Stimulated activated CD4-positive, alpha-beta T cell treated with anti-CD3 and anti-CD28 coated beads, Interleukin-15, amount 100 ng/mL, for 48 hours (primary cell): ENCODE measurements around the gene KCNMB4.

Experiments used
- DNase-seq, 2 donors: peaks; one replicate each; pipeline ENCODE4 v3.0.0-alpha.2; 2020; ENCODE audit warnings: low read depth in 2 of 2

The KCNMB4 gene, protein sequence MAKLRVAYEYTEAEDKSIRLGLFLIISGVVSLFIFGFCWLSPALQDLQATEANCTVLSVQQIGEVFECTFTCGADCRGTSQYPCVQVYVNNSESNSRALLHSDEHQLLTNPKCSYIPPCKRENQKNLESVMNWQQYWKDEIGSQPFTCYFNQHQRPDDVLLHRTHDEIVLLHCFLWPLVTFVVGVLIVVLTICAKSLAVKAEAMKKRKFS

DNA sequence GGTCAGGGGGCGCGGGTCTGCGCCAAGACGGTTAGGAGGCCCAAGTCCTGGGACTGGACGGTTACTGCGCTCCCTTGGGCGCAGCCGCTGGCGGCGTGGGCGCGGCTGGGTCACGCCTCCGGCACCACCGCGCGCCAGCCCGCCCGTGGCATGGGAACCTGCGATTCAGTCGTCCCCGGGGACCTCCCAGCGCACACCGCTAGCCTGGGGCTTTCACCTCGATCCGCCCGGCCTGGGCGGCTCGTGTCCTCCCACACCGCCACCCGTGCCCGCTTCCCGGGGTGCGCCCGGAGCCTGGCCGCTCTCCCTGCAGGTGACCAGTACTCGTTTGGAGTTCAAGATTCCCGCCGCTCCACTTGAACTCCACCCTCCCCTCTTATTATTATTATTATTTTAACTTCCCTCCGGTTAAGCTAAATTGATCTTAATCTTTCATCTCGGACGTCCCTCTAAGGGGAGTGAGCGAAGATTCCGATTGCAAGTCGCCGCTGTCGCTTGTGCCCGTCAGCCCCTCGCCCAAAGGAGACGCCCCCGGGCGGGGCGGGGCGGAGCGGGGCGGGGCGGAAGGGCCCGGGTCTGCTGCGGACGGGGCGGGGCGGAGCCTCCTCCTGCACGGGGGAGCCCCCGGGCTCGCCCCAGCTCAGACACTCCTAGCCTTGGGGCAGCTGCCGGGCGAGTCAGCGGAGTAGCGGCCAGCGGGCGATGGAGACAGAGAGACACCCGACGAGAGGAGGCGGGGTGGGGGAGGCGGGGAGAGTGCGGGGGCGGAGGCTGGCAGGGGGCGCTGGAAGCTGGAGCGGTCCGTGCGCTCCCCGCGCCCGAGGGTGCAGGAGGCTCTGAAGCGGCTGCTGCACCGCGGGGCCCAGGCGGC is at the start of gene KCNMB4:
TSS of gene KCNMB4 (plus strand) at position 643 of the 871 bp plus-strand sequence. CDS start 445 bp downstream, outside the sequence.
- DNase-seq = peak in 1 of 2 donors; percentile 70

DNA sequence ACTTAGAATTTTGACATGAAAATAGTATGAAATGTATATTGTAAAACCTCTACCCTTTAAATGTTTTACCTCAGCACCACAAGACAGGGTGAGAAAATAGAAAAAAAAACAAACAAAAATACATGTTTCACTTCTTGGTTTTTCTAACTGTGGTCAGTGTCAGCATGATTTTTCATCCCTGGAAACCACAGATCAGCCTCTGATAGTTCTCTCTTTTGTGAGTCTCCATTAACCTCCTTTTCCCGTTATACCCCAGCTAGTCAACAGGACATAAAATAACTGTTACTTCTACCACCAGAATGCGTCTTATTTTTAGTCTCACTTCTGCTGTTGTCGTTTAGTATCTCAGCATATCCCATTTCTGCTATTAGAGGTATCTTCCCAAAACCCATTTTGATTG is 48.3 kb upstream of the KCNMB4 start:
- no peak for DNase-seq

DNA sequence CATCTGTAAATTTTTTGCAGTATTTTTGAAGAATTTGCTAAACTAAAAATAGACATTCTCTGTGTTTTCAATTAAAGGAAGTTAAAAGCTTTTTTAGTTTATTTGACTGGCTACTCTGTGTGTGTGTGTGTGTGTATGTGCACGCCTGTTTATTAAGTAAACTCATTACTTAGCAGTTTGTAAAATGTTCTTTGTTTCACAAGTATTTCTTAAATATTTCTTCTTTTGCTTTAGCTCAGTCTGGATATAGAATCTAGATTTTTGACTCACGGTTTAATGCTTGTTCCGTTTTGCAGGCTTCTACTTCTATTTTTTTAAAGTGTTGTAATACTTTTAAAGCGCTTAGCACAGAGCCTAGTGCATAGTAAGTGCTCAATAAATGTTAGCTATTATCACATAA is 46.5 kb upstream of the KCNMB4 start:
- no peak for DNase-seq

DNA sequence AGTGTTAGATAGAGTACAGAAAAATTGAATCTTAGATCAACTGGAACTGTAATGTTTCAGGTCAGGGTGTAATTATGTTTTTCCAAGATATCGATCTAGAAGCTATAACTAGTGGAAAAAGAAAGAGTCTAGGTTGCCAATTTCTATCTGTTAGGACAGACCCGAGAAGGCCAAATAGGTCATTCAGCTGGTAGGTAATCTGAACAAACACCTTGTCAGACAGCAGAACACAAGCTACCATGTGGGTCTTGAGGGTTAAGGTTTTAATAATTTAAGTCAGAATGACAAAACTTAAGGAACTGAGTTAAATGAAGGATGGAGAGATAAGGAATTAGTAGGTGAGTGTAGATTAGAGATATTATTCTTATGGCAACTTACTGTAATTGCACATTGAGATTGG is 44.9 kb upstream of the KCNMB4 start:
- DNase-seq = no peak

DNA sequence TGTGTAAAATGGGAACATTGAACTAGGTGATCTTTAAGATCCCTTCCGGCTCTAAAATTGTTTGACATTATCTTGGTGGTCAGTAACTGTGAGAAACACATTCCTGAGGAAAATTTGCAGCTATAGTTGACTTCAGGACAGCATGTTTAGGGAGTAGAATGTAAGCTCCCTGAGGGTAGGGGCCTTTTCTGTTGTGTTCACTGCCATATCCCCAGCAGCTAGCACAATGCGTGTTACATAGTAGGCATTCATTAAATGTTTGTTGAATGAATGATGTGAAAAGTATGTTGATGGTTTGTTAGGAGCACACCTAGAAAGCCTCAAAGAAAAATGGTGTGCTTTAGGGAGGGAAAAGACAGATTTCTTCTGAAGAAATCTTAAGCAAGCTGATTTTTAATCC is 38.5 kb upstream of the KCNMB4 start:
- DNase-seq = no peak

DNA sequence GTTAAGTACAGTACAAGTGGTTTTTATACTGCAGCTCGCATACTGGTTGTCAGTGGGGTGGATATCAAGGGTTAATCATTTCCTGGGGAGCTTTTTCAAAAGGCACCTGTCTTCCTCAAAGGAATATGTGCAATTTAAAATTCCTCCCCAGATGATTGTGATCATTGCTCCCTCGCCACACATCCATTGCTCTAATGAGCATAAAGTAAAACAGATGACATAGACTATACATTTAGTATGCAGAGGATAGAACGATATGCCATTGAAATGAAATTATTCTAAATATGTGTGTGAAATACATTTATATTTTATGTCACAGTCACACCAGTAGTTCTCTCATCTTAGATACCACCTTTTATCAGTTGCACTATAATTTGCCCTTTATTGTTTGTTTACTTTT is 36.4 kb upstream of the KCNMB4 start:
- DNase-seq = no peak

DNA sequence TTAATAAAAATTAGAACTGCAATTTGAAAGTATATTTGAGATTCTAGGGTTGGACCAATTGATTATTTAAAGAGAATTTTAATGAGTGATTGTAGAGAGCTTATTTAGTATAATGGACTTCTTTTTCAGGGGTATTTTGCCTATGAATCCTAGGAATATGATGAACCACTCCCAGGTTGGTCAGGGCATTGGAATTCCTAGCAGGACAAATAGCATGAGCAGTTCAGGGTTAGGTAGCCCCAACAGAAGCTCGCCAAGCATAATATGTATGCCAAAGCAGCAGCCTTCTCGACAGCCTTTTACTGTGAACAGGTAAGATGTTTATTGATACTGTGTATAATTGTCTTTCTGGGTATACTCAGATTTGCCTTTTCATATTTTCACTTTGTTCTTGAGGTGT is 35.9 kb upstream of the KCNMB4 start:
- DNase-seq = no peak

DNA sequence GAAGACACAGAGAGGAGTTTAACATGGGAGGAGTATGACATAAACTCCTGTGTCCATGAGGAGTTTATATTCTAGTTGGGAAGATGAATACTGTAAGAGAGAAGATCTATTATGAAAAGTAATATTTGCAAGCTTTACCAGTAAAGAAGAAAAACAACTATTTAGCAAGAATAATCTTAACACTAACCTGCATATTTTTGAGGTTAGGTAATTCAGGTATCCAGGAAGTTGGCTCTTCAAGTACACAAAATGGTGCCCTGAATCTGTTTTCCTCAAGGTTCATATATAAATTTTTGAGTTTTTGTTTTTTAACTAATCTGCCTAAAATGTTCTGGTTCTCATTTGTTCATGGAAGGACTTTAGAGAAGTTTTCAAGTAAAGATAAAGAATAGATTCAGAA is 33.9 kb upstream of the KCNMB4 start:
- no peak for DNase-seq

DNA sequence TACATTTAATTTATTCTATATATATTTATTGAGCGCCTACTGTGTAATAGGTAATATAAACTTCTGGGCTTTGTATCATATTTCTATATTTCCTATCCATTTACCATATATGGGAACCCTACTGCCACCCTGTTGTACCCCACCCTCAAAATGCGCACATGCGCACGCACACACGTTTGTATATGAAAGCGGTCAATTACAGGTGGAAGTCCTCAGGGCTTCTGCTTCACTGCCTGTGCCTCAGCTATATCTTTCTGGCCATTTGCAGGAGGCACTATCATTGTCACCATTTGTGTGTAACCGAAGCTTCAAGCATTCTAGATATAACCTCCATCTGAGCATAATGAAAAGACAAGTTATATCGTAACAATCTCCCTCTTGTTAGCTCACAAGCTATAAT is 31.3 kb upstream of the KCNMB4 start:
- no peak for DNase-seq

DNA sequence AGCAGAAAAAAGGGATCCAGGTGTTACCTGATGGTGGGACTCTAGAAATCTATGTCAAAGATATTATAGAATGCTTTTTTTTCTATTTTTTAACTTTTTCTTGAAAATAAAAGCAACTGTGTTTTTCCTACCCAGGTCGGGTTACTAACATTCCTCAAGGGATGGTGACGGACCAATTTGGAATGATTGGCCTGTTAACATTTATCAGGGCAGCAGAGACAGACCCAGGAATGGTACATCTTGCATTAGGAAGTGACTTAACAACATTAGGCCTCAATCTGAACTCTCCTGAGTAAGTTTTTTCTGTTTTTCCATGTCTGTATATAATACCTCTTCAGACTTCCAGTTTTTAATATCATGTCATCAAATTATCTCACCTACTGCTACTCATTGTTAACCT is 27.6 kb upstream of the KCNMB4 start:
- no peak for DNase-seq

DNA sequence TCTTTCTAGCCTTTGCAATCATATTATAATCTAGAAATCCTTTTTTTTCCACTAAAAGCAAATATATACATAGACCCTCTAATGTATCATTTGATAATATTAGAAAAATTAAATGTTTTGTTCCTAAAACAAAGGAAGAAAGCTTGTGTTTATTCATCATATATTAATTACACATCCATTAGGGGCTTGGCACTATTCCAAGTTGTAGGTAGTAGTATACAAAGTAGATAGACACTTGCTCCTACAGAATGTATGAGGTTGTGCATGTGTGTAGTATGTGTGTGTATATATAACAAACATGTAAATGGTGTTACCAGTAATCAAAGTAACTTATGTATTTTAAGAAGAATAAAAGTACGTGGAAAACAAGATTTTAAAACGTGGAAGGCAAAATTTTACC is 15.0 kb upstream of the KCNMB4 start:
- no peak for DNase-seq

DNA sequence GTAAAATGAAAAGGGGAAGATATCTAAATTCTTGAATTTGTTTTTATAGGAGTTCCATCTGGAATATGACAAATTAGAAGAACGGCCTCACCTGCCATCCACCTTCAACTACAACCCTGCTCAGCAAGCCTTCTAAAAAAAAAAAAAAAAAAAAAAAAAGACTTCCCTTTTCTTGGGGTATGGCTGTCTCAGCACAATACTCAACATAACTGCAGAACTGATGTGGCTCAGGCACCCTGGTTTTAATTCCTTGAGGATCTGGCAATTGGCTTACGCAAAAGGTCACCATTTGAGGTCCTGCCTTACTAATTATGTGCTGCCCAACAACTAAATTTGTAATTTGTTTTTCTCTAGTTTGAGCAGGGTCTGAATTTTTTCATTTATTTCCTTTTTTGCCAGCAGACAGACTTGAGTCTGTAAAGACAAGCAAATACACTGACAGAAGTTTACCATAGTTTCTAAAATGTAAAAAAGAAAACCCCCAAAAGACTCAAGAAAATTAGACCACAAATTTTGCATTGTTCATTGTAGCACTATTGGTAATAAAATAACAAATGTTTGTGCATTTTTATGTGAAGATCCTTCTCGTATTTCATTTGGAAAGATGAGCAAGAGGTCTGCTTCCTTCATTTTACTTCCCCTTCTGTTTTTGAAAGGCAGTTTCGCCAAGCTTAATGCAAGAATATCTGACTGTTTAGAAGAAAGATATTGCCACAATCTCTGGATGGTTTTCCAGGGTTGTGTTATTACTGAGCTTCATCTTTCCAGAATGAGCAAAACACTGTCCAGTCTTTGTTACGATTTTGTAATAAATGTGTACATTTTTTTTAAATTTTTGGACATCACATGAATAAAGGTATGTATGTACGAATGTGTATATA is 12.1 kb upstream of the KCNMB4 start:
- DNase-seq = no peak

DNA sequence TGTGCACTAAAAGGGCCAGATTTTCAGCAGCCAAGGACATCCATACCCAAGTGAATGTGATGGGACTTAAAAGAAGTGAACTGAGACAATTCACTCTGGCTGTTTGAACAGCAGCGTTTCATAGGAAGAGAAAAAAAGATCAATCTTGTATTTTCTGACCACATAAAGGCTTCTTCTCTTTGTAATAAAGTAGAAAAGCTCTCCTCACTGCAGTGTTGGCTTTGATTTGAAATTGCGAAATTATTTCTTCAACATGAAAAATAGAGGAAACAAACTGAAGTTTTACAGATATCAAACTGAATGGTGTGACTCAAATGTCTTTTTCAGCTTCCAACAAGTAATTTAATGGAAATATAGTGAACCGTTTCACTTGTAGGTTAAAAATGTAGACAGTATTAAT is 11.3 kb upstream of the KCNMB4 start:
- DNase-seq = no peak

DNA sequence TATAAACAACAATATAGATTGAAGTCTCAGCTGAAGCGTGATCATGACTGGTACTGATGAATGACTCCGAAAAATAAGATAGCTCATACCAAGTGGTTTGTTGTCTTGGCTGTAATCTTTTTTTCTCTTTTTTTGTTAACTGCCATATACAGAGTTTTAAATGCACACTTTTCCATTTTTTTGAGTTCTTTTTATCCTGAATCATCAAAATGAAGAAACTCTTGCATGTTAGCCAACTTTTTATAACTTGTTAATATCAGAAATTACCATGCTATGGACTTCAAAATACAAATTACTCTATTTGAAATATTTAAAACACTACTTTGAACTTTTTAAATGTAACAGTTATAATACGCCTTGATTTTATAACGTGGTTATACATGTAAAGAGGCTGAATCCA is 10.1 kb upstream of the KCNMB4 start:
- no peak for DNase-seq

DNA sequence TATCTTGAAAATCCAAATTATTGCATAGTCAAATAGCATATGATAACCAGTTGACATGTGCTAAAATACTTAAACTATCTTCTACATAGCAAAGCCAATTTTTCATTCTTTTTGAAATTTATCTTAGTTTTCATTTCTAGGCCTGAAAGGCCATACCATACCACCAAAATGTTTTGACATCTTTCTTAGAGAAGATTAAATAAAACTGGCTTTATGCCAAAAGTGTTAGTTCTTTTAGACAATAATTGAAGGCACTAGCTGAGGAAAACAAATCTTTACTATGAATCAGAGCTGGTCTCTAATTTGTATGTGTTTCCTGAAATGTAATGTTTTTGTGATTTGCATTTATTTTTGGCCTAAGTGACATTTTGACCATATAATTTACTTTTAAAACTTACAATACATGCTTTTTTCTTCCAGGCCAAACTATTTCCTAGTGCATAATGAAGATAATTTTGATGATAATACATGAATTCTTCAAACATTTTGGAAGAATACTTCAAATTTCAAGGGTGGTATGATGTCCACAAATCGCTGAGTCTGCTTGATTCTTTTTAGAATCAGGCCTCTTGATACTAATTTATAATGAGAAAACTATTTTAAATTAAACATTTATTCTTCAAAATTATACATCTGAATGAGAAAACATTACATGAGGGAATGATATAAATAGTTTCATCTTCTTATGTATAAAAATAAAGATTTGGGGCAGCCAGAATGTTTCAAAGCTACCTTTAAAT is 6.5 kb upstream of the KCNMB4 start:
- DNase-seq = no peak

DNA sequence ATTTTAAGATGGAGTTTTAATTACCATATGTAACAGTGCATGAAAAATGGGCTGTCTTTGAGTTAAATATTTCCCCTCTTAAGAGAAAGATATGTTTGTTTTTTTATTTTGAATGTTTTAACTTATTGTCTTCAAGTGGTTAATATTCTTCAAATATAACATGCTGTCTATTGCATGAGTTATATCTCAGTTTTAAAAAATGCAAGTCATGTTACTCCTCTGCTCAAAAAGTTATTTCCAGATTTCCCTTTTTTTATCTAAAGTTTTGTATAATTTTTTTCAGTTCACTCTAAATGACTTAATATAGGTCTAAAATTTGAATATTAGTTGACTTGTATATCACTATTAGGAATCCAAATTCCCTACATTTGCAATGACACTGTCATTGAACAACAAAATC is 5.9 kb upstream of the KCNMB4 start:
- DNase-seq = no peak

DNA sequence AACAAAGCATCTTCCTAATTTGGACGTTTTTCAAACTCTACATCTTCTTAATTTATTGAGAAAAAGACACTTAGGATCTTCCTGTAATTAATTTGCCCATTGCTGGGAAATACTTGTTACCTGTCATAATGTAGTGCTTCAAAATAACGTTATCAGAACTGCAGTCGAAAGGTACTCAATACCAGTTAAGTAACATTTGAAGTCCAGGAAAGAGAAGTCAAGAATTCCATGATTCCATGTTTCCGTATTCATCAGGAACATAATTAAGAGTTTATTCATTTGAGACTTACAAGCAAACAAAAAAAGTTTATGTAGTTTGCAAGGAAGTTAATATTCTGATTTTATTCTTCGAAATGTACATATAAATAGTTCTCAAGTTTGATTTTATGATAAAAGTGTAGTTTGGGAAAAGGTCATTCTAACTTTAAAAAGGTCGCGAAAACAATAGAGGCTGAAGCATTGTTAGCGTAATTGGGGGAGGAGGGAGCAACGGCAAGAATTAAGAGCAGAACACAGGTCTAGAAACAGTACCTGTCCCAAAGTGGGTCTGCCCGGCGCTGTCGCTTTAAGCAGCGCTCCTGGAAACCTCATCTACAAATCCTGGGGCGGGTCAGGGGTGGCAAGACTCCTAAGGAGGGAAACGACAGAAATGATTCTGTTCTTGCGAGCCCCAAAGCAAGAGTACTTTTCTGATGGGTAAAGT is 1.2 kb upstream of the KCNMB4 start:
- DNase-seq = no peak

DNA sequence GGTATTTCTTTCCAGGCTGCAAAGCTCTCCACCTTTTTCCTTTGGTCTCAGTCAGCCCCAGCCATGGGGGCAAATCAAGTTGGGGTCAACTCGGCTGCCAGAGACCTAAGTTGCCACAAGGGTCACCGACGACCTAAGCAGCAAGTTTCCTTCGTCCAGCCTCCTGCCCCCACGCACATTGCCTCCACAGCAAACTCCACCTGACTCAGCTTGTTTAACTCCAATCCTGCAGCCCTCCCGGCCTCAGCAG is 767 bp upstream of the KCNMB4 start:
- DNase-seq = no peak

DNA sequence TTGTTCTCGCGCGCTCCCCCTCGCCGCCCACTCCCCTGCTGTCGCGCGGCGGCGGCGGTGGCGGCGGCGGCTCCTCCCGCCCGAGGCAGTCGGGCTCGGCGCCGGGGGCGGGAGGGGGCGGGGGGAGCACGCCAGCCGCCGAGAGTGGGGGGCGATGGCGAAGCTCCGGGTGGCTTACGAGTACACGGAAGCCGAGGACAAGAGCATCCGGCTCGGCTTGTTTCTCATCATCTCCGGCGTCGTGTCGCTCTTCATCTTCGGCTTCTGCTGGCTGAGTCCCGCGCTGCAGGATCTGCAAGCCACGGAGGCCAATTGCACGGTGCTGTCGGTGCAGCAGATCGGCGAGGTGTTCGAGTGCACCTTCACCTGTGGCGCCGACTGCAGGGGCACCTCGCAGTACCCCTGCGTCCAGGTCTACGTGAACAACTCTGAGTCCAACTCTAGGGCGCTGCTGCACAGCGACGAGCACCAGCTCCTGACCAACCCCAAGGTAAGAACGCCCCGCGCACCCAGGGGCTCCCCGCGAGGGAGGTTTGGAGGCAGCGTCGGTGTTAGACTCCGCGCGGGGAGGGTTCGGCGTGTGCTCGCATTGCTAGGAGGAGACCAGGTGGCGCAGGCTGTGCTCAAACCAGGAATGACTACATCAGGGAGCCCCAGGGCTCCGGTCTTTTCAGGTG is 629 bp downstream of the KCNMB4 start:
- peak in 1 of 2 donors; percentile 48 for DNase-seq

DNA sequence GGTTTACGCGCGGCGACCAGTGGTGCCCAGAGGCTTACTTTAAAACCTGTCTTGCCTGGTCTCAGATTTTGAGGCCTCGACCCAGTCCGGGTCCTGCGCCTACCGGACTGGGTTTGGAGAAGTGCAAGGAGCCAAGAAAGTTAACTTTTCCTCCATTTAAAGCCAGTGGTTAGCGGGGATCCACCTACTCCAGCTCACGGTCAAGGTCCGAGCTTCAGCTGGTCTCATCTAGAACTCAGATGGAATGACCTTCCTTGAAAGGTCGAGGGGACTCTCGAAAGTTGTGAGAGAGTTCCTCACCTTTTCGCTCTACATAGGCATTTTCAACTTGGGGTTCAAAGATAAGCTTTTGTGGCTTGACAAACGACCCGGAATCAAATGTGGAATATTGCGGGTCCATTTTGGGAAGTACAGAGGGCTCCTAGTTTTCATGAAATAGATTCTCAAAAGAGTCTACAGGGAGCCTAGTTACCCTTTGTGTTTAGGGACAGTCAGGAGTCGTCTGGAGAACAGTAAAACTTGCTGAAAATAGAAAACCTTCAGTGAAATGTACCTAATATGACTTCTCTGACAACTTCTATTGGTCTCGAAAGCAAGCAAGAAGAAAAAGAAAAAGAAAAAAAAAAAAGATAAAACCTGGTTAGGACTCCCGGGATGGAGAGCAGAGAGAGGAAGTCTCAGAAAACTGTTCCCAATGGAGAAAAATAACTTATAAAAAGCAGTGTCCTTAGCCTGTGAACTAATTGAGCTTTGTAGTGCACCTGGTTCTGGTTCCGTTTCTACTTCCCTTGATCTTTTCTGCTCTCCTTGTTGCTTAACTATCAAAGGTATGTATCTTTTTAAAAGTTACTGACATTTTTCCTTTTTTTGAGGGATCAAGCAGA is 1.4 kb downstream of the KCNMB4 start:
- no peak for DNase-seq
